Right lobe of liver (tissue), 4 donors: Measurements from ENCODE around the gene ACSF3.

Source experiments
- CTCF ChIP-seq, 4 donors: fragments of 200-600 bp in 3 of 4; fragments of 450-650 bp in 1 of 4; IDR thresholded peaks; one replicate each; pipeline versions ENCODE4 v1.5.1 to v1.8.0; 2016 to 2022; ENCODE audit warnings: antibody characterized with exemption in 4 of 4, mild to moderate bottlenecking in 2 of 4
- POLR2A ChIP-seq: fragments of 450-650 bp; IDR thresholded peaks from one replicate; pipeline ENCODE4 v1.6.1; 2017; ENCODE audit warnings: antibody characterized with exemption, mild to moderate bottlenecking
- donor health status: DM: no; HTN: no; CAD: no.
- donor health status: DM: no; HTN: no; CAD: no.
- donor health status: DM: no; HTN: yes; CAD: no.

- TF ChIP-seq POLR2A = no peak
- no peak for TF ChIP-seq CTCF (IDR thresholded peaks at IDR 0.05)
These were observed 102.0 kb downstream of the ACSF3 start for GRCh38 chr16:89195521-89196171.
